ENCODE results near the gene HP1BP3.
A peak's percentile ranks its signal among the peaks of the same experiment; 100 is the strongest.
"Not testable (repeated sequence)": the region's sequence is repeated elsewhere in the genome, so short reads cannot be mapped to it uniquely, and the experiment has no call there.

Gene HP1BP3

DNA sequence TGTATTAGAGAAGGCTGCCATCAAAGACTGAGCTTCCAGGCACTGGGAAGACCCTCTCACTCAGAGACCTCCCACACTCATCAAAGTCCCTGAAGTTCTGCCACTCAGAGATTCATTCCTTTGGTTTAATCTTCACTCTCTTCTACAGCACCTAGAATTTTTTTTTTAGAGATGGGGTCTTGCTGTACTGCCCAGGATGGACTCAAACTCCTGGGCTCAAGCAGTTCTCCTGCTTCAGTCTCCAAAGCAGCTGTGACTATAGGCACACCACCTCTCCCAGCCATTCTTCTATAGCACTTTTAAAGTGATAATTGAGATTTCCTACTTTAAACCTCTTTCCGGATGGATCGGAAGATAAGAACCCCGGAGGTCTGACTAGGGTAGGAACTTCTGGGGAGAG is 3.7 kb upstream of the HP1BP3 start:
- H3K36me3 ChIP-seq (ENCODE audit: control insufficient read depth in 4 of 4, insufficient read depth in 4 of 4, low read length in 3 of 4): no peaks in the 10 kb centered on the region
- no peaks in the 10 kb centered on the region for H3K27me3 ChIP-seq (replicated peaks in 2 of 5; ENCODE audit: control insufficient read depth in 4 of 5, insufficient read depth in 5 of 5, low read length in 4 of 5)
- H3K27ac ChIP-seq (ENCODE audit: insufficient read depth in 1 of 2, low read depth in 1 of 2, low read length in 2 of 2, poor library complexity in 1 of 2, severe bottlenecking in 2 of 2): no peak overlapping the region
- peaks cover 0 to 12% (median 7%) of the 10 kb centered on the region in 4 experiments for H3K4me1 ChIP-seq (ENCODE audit: control extremely low read depth in 1 of 4, control insufficient read depth in 4 of 4, insufficient read depth in 4 of 4, low read length in 3 of 4)
- DNase-seq: no peak
- no peaks in the 10 kb centered on the region for H3K9me3 ChIP-seq (ENCODE audit: control extremely low read depth in 1 of 5, control insufficient read depth in 4 of 5, insufficient read depth in 2 of 5, low read depth in 1 of 5, low read length in 4 of 5)
- 100% methylated on average over 1 of the region's 3 CpGs for WGBS (ENCODE audit: insufficient coverage)
- H3K4me3 ChIP-seq (ENCODE audit: control insufficient read depth in 1 of 7, extremely low read depth in 1 of 7, insufficient read depth in 4 of 7, low read depth in 2 of 7, low read length in 6 of 7): no peak overlapping the region
- ChIA-PET CTCF (no interaction called here), POLR2A (no interaction called here)

DNA sequence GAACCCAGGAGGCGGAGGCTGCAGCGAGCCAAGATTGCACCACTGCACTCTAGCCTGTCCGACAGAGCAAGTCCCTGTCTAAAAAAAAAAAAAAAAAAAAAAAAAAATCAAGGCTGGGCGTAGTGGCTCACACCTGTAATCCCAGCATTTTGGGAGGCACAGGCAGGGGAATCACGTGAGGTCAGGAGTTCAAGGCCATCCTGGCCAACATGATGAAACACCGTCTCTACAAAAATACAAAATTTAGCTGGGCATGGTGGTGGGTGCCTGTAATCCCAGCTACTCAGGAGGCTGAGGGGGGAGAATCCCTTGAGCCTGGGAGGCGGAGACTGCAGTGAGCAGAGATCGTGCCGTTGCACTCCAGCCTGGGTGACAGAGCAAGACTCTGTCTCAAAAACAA is 2.5 kb upstream of the HP1BP3 start:
- H3K9me3 ChIP-seq (ENCODE audit: control extremely low read depth in 1 of 5, control insufficient read depth in 4 of 5, insufficient read depth in 2 of 5, low read depth in 1 of 5, low read length in 4 of 5); H3K27ac ChIP-seq (ENCODE audit: insufficient read depth in 1 of 2, low read depth in 1 of 2, low read length in 2 of 2, poor library complexity in 1 of 2, severe bottlenecking in 2 of 2); POLR2A ChIA-PET; H3K27me3 ChIP-seq (replicated peaks in 2 of 5; ENCODE audit: control insufficient read depth in 4 of 5, insufficient read depth in 5 of 5, low read length in 4 of 5); CTCF ChIA-PET; H3K36me3 ChIP-seq (ENCODE audit: control insufficient read depth in 4 of 4, insufficient read depth in 4 of 4, low read length in 3 of 4); DNase-seq; H3K4me3 ChIP-seq (ENCODE audit: control insufficient read depth in 1 of 7, extremely low read depth in 1 of 7, insufficient read depth in 4 of 7, low read depth in 2 of 7, low read length in 6 of 7): not testable (repeated sequence)
- peaks cover 11 to 22% (median 16%) of the 10 kb centered on the region in 4 experiments for H3K4me1 ChIP-seq (ENCODE audit: control extremely low read depth in 1 of 4, control insufficient read depth in 4 of 4, insufficient read depth in 4 of 4, low read length in 3 of 4)
- WGBS (ENCODE audit: insufficient coverage): 98% methylated on average over 7 of the region's 9 CpGs

DNA sequence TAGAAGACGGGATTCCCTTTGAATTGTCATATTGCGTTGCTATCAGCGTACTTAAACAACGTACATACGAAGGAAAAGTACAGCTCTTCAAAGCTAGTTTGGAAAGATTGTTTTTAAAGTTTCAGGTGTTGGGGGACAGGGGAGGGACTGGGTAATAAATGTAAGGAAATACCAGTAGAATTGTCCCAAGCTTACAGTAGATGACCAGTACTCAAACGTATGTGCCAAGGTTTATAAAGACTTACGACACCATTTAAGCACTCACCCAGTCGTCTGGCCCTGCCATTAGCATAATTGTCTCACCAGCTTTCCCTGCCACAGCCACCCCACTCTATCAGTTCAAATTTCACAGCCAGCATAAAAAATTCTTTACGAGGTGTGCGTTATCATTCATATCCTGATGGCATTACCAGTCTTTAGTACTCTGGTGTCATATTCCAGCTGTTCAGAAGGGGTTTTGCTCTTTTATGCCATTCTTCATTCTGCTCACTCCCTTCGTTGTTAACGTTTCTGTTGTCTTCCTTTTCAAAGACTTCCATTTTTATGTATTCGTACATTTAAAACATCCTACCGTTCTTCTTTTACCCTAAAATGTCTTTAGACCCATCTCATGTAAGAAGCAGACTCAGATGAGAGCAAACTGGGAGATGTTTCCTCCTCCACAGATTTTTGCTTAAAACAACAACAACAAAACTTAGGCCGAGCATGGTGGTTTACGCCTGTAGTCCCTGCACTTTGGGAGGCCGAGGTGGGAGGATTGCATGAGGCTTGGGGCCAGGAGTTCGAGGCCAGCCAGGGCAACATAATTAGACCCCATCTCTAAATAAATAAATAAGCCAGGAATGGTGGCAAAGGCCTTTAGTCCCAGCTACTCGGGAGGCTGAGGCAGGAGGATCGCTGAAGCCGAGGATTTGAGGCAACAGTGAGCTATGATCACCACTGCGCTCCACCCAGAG is 1.0 kb upstream of the HP1BP3 start:
- CTCF ChIA-PET: interaction anchor here (0.9 to 1.6 kb wide), 2 partner anchors 21 to 80 kb away, joined by 3 read pairs; no protein-coding TSS in a partner anchor
- POLR2A ChIA-PET: interaction anchor here (0.5 kb wide), 1 partner anchor 178 kb away, joined by 3 read pairs; no protein-coding TSS in a partner anchor
- peaks cover 11 to 27% (median 18%) of the 10 kb centered on the region in 4 experiments for H3K4me1 ChIP-seq (ENCODE audit: control extremely low read depth in 1 of 4, control insufficient read depth in 4 of 4, insufficient read depth in 4 of 4, low read length in 3 of 4)
- no peaks in the 10 kb centered on the region for H3K9me3 ChIP-seq (ENCODE audit: control extremely low read depth in 1 of 5, control insufficient read depth in 4 of 5, insufficient read depth in 2 of 5, low read depth in 1 of 5, low read length in 4 of 5)
- no peaks in the 10 kb centered on the region for H3K36me3 ChIP-seq (ENCODE audit: control insufficient read depth in 4 of 4, insufficient read depth in 4 of 4, low read length in 3 of 4)
- peak; percentile 14 to 39 (median 25) for DNase-seq
- no peaks in the 10 kb centered on the region for H3K27me3 ChIP-seq (replicated peaks in 2 of 5; ENCODE audit: control insufficient read depth in 4 of 5, insufficient read depth in 5 of 5, low read length in 4 of 5)
- peak overlapping the region; percentile 78 to 99 (median 93) for H3K4me3 ChIP-seq (ENCODE audit: control insufficient read depth in 1 of 7, extremely low read depth in 1 of 7, insufficient read depth in 4 of 7, low read depth in 2 of 7, low read length in 6 of 7)
- WGBS (ENCODE audit: insufficient coverage): 56% methylated on average over 21 of the region's 22 CpGs
- peak overlapping the region; percentile 78 to 92 for H3K27ac ChIP-seq (ENCODE audit: insufficient read depth in 1 of 2, low read depth in 1 of 2, low read length in 2 of 2, poor library complexity in 1 of 2, severe bottlenecking in 2 of 2)

DNA sequence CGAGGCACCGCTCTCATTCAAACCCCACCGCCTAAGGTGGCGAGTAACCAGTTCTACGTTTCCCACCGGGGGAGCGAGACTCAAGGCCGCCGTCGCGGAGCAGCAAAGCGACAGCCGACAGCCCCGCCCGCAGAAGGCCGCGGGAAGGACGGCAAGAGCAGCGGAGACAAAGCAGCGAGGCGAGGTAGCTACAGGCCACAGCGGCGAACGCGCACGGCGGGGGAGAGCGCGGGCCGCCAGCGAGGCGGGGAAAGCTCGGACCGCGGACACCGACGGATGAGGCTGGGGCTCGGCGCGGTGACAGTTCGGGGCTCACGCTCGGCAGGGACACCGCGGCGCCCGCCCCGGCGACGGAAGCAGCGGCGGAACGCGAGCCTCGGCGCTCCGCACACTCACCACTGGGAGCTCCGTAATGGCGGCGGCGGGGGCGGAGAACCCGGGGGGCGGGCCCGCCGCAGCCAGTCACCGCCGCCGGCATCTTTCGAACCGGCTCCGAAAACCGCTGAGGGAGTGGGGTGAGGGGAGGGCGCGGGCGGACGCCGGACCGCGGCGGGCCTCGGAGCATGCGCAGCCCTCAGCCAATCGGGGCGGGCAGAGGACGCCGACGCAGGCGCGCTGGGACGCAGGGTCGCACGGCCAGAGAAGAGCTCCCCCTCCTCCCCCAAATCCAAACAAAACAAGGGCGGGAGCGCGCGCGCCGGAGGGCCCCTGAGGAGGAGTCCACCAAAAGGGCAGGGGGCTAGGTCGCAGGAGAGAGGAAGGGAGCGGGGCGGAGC is 666 bp downstream of the HP1BP3 start:
- WGBS (ENCODE audit: insufficient coverage): under 1% methylated on average over 84 of the region's 102 CpGs
- no peaks in the 10 kb centered on the region for H3K27me3 ChIP-seq (replicated peaks in 2 of 5; ENCODE audit: control insufficient read depth in 4 of 5, insufficient read depth in 5 of 5, low read length in 4 of 5)
- peak overlapping the region; percentile 80 to 92 for H3K27ac ChIP-seq (ENCODE audit: insufficient read depth in 1 of 2, low read depth in 1 of 2, low read length in 2 of 2, poor library complexity in 1 of 2, severe bottlenecking in 2 of 2)
- H3K36me3 ChIP-seq (ENCODE audit: control insufficient read depth in 4 of 4, insufficient read depth in 4 of 4, low read length in 3 of 4): no peaks in the 10 kb centered on the region
- H3K9me3 ChIP-seq (ENCODE audit: control extremely low read depth in 1 of 5, control insufficient read depth in 4 of 5, insufficient read depth in 2 of 5, low read depth in 1 of 5, low read length in 4 of 5): no peaks in the 10 kb centered on the region
- peaks cover 11 to 27% (median 18%) of the 10 kb centered on the region in 4 experiments for H3K4me1 ChIP-seq (ENCODE audit: control extremely low read depth in 1 of 4, control insufficient read depth in 4 of 4, insufficient read depth in 4 of 4, low read length in 3 of 4)
- DNase-seq: peak; percentile 93 to 96 (median 96)
- peak overlapping the region; percentile 78 to 99 (median 95) for H3K4me3 ChIP-seq (ENCODE audit: control insufficient read depth in 1 of 7, extremely low read depth in 1 of 7, insufficient read depth in 4 of 7, low read depth in 2 of 7, low read length in 6 of 7)
- ChIA-PET CTCF (interaction anchor here (0.9 to 2.4 kb wide), 3 partner anchors 15 to 198 kb away, joined by 3 to 7 read pairs (median 3); no protein-coding TSS in a partner anchor), POLR2A (interaction anchor here (0.6 to 1.3 kb wide), 3 partner anchors 10 to 66 kb away, joined by 3 to 5 read pairs (median 3); no protein-coding TSS in a partner anchor)

DNA sequence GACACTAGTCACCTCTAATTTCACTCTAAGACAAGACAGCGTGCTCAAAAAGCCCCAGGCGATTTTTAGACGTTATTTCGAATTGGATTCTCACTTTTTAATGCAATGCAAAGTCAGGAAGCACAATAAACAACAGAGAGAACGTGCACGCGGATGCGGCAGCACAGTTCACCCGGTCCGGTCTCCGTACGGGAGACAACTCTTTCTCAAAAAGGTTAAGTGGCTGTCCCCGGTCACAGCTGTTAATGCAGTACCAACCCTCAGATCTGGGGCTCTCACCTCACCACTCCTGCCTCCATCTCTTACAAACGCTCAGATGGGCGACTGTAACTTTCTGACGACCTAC is 1.2 kb downstream of the HP1BP3 start:
- Histone ChIP-seq H3K36me3 (ENCODE audit: control insufficient read depth in 4 of 4, insufficient read depth in 4 of 4, low read length in 3 of 4) (no peaks in the 10 kb centered on the region), H3K27ac (ENCODE audit: insufficient read depth in 1 of 2, low read depth in 1 of 2, low read length in 2 of 2, poor library complexity in 1 of 2, severe bottlenecking in 2 of 2) (peak overlapping the region; percentile 80 to 92), H3K4me1 (ENCODE audit: control extremely low read depth in 1 of 4, control insufficient read depth in 4 of 4, insufficient read depth in 4 of 4, low read length in 3 of 4) (peaks cover 11 to 27% (median 18%) of the 10 kb centered on the region in 4 experiments), H3K4me3 (ENCODE audit: control insufficient read depth in 1 of 7, extremely low read depth in 1 of 7, insufficient read depth in 4 of 7, low read depth in 2 of 7, low read length in 6 of 7) (peak overlapping the region; percentile 78 to 99 (median 95)), H3K9me3 (ENCODE audit: control extremely low read depth in 1 of 5, control insufficient read depth in 4 of 5, insufficient read depth in 2 of 5, low read depth in 1 of 5, low read length in 4 of 5) (no peaks in the 10 kb centered on the region), H3K27me3 (replicated peaks in 2 of 5; ENCODE audit: control insufficient read depth in 4 of 5, insufficient read depth in 5 of 5, low read length in 4 of 5) (no peaks in the 10 kb centered on the region)
- 0% methylated on average over 15 of the region's 16 CpGs for WGBS (ENCODE audit: insufficient coverage)
- DNase-seq: no peak
- CTCF ChIA-PET: interaction anchor here (2.4 kb wide), 1 partner anchor 16 kb away, joined by 7 read pairs; no protein-coding TSS in a partner anchor
- POLR2A ChIA-PET: interaction anchor here (0.7 to 1.3 kb wide), 2 partner anchors 9 to 86 kb away, joined by 3 to 5 read pairs; no protein-coding TSS in a partner anchor

DNA sequence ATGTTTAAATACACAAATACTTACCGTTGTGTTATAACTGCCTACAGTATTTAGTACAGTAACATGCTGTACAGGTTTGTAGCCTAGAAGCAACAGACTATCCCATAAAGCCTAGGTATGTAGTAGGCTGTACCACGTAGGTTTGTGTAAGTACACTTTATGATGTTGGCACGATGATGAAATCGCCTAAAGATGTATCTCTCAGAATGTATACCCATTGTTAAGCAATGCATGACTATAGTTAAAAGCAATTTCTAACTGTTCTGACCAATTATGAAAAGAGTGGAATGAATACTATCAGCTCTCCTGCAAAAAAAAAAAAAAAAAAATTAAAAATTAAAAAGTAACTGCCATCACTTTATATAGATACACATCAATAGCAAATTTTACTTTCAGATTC is 11.4 kb downstream of the HP1BP3 start:
- H3K27ac ChIP-seq (ENCODE audit: insufficient read depth in 1 of 2, low read depth in 1 of 2, low read length in 2 of 2, poor library complexity in 1 of 2, severe bottlenecking in 2 of 2): no peak overlapping the region
- H3K27me3 ChIP-seq (replicated peaks in 2 of 5; ENCODE audit: control insufficient read depth in 4 of 5, insufficient read depth in 5 of 5, low read length in 4 of 5): no peaks in the 10 kb centered on the region
- H3K4me3 ChIP-seq (ENCODE audit: control insufficient read depth in 1 of 7, extremely low read depth in 1 of 7, insufficient read depth in 4 of 7, low read depth in 2 of 7, low read length in 6 of 7): no peak overlapping the region
- WGBS (ENCODE audit: insufficient coverage): no CpG with 5 or more reads among the region's 4 CpGs
- no peaks in the 10 kb centered on the region for H3K4me1 ChIP-seq (ENCODE audit: control extremely low read depth in 1 of 4, control insufficient read depth in 4 of 4, insufficient read depth in 4 of 4, low read length in 3 of 4)
- POLR2A ChIA-PET: interaction anchor here (2.1 kb wide), 1 partner anchor 11 kb away, joined by 5 read pairs; the partner anchor contains the start of gene HP1BP3
- CTCF ChIA-PET: no interaction called here
- H3K36me3 ChIP-seq (ENCODE audit: control insufficient read depth in 4 of 4, insufficient read depth in 4 of 4, low read length in 3 of 4): peaks cover 28 to 83% (median 55%) of the 10 kb centered on the region in 4 experiments
- no peak for DNase-seq
- no peaks in the 10 kb centered on the region for H3K9me3 ChIP-seq (ENCODE audit: control extremely low read depth in 1 of 5, control insufficient read depth in 4 of 5, insufficient read depth in 2 of 5, low read depth in 1 of 5, low read length in 4 of 5)

All from common myeloid progenitor, CD34-positive (primary cell).